ENCODE results near the gene EPHA10. TPM values are rescaled to one million over a fixed set of nuclear protein-coding genes. Genes with fewer than 3 reads are reported as not detected.
"Not testable (repeated sequence)": the region's sequence is repeated elsewhere in the genome, so short reads cannot be mapped to it uniquely, and the experiment has no call there.

EPHA10 gene
- total RNA-seq, 1 donor from 2014 or later = 0.32 TPM

GRCh38 chr1:37741130-37741529 lies 23.8 kb downstream of the EPHA10 start:
- ATAC-seq = no peak
- intact Hi-C loops (cut with DNase I) = no loop called here
- DNase-seq (ENCODE audit: missing footprints) = no peak

GRCh38 chr1:37739222-37739621 lies 25.7 kb downstream of the EPHA10 start:
- no peak for ATAC-seq
- intact Hi-C loops (cut with DNase I) = no loop called here

GRCh38 chr1:37738619-37739018 lies 26.3 kb downstream of the EPHA10 start:
- ATAC-seq; DNase-seq (ENCODE audit: missing footprints); intact Hi-C loops (cut with DNase I): not testable (repeated sequence)

More at GRCh38 chr1:37739222-37739621, 25.7 kb downstream of the EPHA10 start:
- no peak for DNase-seq (ENCODE audit: missing footprints)

- ATAC-seq; DNase-seq (ENCODE audit: missing footprints); intact Hi-C loops (cut with DNase I): not testable (repeated sequence)
Observed at GRCh38 chr1:37737975-37738374, 26.9 kb downstream of the EPHA10 start.

- DNase-seq (ENCODE audit: missing footprints) = no peak
- intact Hi-C loops (cut with DNase I) = no loop called here
Observed at GRCh38 chr1:37734629-37735591, 30.0 kb downstream of the EPHA10 start.

GRCh38 chr1:37732111-37732780 lies 32.7 kb downstream of the EPHA10 start:
- intact Hi-C loops (cut with DNase I) = no loop called here
- ATAC-seq (no peak), DNase-seq (ENCODE audit: missing footprints) (no peak)

More at GRCh38 chr1:37734629-37735591, 30.0 kb downstream of the EPHA10 start:
- ATAC-seq = no peak

GRCh38 chr1:37731312-37732019 lies 33.5 kb downstream of the EPHA10 start:
- ATAC-seq (no peak), DNase-seq (ENCODE audit: missing footprints) (no peak)
- intact Hi-C loops (cut with DNase I) = no loop called here

- intact Hi-C loops (cut with DNase I) = no loop called here
- ATAC-seq (no peak), DNase-seq (ENCODE audit: missing footprints) (no peak)
Observed at GRCh38 chr1:37730376-37730775, 34.5 kb downstream of the EPHA10 start.

GRCh38 chr1:37728416-37728815 lies 36.5 kb downstream of the EPHA10 start:
- DNase-seq (ENCODE audit: missing footprints) = no peak
- intact Hi-C loops (cut with DNase I) = no loop called here
- no peak for ATAC-seq

GRCh38 chr1:37726751-37727585 lies 38.0 kb downstream of the EPHA10 start:
- ATAC-seq (no peak), DNase-seq (ENCODE audit: missing footprints) (no peak)
- intact Hi-C loops (cut with DNase I) = no loop called here

- DNase-seq (ENCODE audit: missing footprints) (no peak), ATAC-seq (no peak)
- intact Hi-C loops (cut with DNase I) = no loop called here
Observed at GRCh38 chr1:37725851-37726613, 38.9 kb downstream of the EPHA10 start.

GRCh38 chr1:37724575-37724974 lies 40.3 kb downstream of the EPHA10 start:
- ATAC-seq (no peak), DNase-seq (ENCODE audit: missing footprints) (no peak)
- intact Hi-C loops (cut with DNase I) = no loop called here

- intact Hi-C loops (cut with DNase I) = no loop called here
- ATAC-seq = peak; percentile 11
- DNase-seq (ENCODE audit: missing footprints) = no peak
Observed at GRCh38 chr1:37723390-37724078, 41.4 kb downstream of the EPHA10 start.

- intact Hi-C loops (cut with DNase I) = no loop called here
- ATAC-seq = peak; percentile 5
- no peak for DNase-seq (ENCODE audit: missing footprints)
Observed at GRCh38 chr1:37723072-37723389, 41.9 kb downstream of the EPHA10 start.

- intact Hi-C loops (cut with DNase I) = no loop called here
- no peak for DNase-seq (ENCODE audit: missing footprints)
- no peak for ATAC-seq
Observed at GRCh38 chr1:37722181-37723071, 42.5 kb downstream of the EPHA10 start.

- ATAC-seq (no peak), DNase-seq (ENCODE audit: missing footprints) (no peak)
- intact Hi-C loops (cut with DNase I) = no loop called here
Observed at GRCh38 chr1:37721565-37721964, 43.4 kb downstream of the EPHA10 start.
